ENCODE data around the gene LTN1. TPM values are rescaled to one million over a fixed set of nuclear protein-coding genes. Genes with fewer than 3 reads are reported as not detected.

The LTN1 gene
- total and polyA plus RNA-seq, 2 of the 13 experiments (the other 11 are each of a cell fraction or from before 2014, with no cell fraction given): 6.7 to 24.6 TPM

DNA sequence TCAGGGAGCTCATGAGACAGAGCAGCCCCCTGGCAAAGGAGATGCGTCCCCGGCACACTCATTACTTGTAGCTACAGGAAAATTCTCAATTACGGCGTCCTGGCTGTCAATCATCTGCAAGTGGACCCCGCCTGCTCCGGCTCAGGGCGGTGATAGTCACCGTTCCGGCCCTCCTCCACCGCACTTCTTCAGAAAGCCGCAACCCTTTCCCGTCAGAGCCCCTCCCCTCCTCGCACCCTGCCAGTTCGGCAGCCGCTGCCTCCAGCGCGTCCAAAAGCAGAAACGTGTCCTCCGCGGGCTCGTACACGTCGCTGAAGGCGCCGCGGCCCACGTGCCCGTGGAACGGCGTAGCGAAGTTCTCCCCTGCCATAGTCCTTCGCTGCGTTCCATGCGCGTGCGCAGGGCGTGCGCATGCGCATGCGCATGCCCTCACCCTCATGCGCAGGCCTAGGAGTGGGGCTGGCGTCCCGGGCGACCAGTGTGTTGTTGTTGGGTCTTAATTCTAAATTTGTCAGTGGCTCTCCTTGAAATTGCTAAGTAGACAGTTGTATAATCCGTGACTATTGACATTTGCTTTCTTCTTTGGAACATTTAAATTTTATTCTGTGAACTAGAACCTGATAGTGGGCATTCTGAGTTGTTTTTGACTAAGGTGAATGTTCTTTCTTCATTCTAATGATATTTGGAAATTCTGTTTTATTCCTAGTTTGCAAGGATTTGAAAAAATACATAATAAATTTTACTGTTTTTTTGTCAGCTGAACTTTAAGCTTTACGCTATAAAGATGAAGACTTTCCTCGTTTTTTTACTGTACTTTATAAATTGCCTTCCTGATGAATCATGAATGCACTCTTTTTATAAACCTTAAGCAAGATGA is 107.5 kb downstream of the LTN1 start (continued):
- TF ChIP-seq ZFP91 (CRISPR knock-in tag; IDR thresholded peaks at IDR 0.05; ENCODE audit: borderline replicate concordance): peak; percentile 92
- TF ChIP-seq ELF3 (CRISPR knock-in tag; IDR thresholded peaks at IDR 0.05): peak; percentile 78
- peak; percentile 96 for TF ChIP-seq ZNF747 (CRISPR knock-in tag; IDR thresholded peaks at IDR 0.05; ENCODE audit: borderline replicate concordance)
- 0 out of 2 replicates have a peak, but pooled peaks have one; percentile 82 for TF ChIP-seq ZBTB1 (CRISPR knock-in tag; IDR thresholded peaks at IDR 0.05; ENCODE audit: borderline replicate concordance)
- TF ChIP-seq TP53 (CRISPR knock-in tag; conservative IDR thresholded peaks at IDR 0.05): peak; percentile 84; the same call in 1 of the 2 replicates
- TF ChIP-seq, protein P1, sequence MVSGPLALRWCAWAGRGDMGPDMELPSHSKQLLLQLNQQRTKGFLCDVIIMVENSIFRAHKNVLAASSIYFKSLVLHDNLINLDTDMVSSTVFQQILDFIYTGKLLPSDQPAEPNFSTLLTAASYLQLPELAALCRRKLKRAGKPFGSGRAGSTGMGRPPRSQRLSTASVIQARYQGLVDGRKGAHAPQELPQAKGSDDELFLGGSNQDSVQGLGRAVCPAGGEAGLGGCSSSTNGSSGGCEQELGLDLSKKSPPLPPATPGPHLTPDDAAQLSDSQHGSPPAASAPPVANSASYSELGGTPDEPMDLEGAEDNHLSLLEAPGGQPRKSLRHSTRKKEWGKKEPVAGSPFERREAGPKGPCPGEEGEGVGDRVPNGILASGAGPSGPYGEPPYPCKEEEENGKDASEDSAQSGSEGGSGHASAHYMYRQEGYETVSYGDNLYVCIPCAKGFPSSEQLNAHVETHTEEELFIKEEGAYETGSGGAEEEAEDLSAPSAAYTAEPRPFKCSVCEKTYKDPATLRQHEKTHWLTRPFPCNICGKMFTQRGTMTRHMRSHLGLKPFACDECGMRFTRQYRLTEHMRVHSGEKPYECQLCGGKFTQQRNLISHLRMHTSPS (CRISPR knock-in tag; IDR thresholded peaks at IDR 0.05; ENCODE audit: low read depth): peak; percentile 76
- peak; percentile 96 for TF ChIP-seq ZNF564 (CRISPR knock-in tag; IDR thresholded peaks at IDR 0.05)
- TF ChIP-seq, protein P2, sequence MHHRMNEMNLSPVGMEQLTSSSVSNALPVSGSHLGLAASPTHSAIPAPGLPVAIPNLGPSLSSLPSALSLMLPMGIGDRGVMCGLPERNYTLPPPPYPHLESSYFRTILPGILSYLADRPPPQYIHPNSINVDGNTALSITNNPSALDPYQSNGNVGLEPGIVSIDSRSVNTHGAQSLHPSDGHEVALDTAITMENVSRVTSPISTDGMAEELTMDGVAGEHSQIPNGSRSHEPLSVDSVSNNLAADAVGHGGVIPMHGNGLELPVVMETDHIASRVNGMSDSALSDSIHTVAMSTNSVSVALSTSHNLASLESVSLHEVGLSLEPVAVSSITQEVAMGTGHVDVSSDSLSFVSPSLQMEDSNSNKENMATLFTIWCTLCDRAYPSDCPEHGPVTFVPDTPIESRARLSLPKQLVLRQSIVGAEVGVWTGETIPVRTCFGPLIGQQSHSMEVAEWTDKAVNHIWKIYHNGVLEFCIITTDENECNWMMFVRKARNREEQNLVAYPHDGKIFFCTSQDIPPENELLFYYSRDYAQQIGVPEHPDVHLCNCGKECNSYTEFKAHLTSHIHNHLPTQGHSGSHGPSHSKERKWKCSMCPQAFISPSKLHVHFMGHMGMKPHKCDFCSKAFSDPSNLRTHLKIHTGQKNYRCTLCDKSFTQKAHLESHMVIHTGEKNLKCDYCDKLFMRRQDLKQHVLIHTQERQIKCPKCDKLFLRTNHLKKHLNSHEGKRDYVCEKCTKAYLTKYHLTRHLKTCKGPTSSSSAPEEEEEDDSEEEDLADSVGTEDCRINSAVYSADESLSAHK (CRISPR knock-in tag; IDR thresholded peaks at IDR 0.05; ENCODE audit: borderline replicate concordance): no peak
- peak; percentile 98 for TF ChIP-seq NFATC3 (CRISPR knock-in tag; IDR thresholded peaks at IDR 0.05)
- TF ChIP-seq SNAI1 (CRISPR knock-in tag; IDR thresholded peaks at IDR 0.05; ENCODE audit: borderline replicate concordance): peak; percentile 97
- TF ChIP-seq, protein P3, sequence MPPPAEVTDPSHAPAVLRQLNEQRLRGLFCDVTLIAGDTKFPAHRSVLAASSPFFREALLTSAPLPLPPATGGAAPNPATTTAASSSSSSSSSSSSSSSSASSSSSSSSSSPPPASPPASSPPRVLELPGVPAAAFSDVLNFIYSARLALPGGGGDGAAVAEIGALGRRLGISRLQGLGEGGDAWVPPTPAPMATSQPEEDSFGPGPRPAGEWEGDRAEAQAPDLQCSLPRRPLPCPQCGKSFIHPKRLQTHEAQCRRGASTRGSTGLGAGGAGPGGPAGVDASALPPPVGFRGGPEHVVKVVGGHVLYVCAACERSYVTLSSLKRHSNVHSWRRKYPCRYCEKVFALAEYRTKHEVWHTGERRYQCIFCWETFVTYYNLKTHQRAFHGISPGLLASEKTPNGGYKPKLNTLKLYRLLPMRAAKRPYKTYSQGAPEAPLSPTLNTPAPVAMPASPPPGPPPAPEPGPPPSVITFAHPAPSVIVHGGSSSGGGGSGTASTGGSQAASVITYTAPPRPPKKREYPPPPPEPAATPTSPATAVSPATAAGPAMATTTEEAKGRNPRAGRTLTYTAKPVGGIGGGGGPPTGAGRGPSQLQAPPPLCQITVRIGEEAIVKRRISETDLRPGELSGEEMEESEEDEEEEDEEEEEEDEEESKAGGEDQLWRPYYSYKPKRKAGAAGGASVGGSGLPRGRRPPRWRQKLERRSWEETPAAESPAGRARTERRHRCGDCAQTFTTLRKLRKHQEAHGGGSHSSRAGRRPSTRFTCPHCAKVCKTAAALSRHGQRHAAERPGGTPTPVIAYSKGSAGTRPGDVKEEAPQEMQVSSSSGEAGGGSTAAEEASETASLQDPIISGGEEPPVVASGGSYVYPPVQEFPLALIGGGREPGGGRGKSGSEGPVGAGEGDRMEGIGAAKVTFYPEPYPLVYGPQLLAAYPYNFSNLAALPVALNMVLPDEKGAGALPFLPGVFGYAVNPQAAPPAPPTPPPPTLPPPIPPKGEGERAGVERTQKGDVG (CRISPR knock-in tag; IDR thresholded peaks at IDR 0.05; ENCODE audit: borderline replicate concordance): peak; percentile 95
- TF ChIP-seq, protein P4, sequence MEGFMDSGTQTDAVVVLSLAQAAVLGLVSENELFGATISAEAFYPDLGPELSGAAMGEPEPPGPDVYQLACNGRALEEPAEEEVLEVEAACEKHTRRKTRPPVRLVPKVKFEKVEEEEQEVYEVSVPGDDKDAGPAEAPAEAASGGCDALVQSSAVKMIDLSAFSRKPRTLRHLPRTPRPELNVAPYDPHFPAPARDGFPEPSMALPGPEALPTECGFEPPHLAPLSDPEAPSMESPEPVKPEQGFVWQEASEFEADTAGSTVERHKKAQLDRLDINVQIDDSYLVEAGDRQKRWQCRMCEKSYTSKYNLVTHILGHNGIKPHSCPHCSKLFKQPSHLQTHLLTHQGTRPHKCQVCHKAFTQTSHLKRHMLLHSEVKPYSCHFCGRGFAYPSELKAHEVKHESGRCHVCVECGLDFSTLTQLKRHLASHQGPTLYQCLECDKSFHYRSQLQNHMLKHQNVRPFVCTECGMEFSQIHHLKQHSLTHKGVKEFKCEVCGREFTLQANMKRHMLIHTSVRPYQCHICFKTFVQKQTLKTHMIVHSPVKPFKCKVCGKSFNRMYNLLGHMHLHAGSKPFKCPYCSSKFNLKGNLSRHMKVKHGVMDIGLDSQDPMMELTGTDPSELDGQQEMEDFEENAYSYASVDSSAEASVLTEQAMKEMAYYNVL (CRISPR knock-in tag; IDR thresholded peaks at IDR 0.05; ENCODE audit: borderline replicate concordance): peak; percentile 94
- TF ChIP-seq REXO4 (CRISPR knock-in tag; IDR thresholded peaks at IDR 0.05; ENCODE audit: borderline replicate concordance): peak; percentile 93

All from HepG2 (cell line).